NCI-H526 treated with DMSO at 0.1 percent for 48 hours (cell line): ENCODE measurements around the gene PTTG1IP.
"Not testable (repeated sequence)": the region's sequence is repeated elsewhere in the genome, so short reads cannot be mapped to it uniquely, and the experiment has no call there.

Experiments used
- DNase-seq: peaks from one replicate; lab custom pipeline; 2025; lab: John Stamatoyannopoulos, UW

The PTTG1IP gene

GRCh38 chr21:44842721-44843445 lies 30.6 kb downstream of the PTTG1IP start:
- DNase-seq: no peak

- no peak for DNase-seq
These were observed 31.4 kb downstream of the PTTG1IP start for GRCh38 chr21:44842087-44842486.

GRCh38 chr21:44840771-44841170 lies 32.7 kb downstream of the PTTG1IP start:
- no peak for DNase-seq

- DNase-seq: no peak
These were observed 34.5 kb downstream of the PTTG1IP start for GRCh38 chr21:44838951-44839350.

GRCh38 chr21:44838039-44838895 lies 35.2 kb downstream of the PTTG1IP start:
- no peak for DNase-seq

- no peak for DNase-seq
These were observed 36.0 kb downstream of the PTTG1IP start for GRCh38 chr21:44837537-44837936.

GRCh38 chr21:44836666-44837471 lies 36.6 kb downstream of the PTTG1IP start:
- DNase-seq: peak; percentile 9

- no peak for DNase-seq
These were observed 37.2 kb downstream of the PTTG1IP start for GRCh38 chr21:44836349-44836665.

DNA sequence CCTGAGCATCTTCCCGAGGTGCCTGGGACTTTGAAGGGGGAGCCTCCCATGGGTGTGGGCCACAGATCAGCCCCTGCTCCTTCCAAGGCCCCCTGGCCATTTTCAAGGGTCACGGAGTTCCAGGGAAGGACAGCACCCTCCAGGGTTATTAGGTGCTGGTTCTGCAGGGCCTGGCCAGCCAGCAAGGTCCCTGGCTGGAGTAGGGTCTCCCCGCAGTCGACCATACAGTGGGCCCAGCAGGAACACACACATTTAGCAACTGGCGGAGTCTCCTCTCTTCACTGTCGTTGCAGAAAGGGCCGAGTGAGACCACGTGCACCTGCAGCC lies 37.9 kb downstream of the PTTG1IP start:
- DNase-seq: no peak

GRCh38 chr21:44834951-44835646 lies 38.4 kb downstream of the PTTG1IP start:
- no peak for DNase-seq

DNA sequence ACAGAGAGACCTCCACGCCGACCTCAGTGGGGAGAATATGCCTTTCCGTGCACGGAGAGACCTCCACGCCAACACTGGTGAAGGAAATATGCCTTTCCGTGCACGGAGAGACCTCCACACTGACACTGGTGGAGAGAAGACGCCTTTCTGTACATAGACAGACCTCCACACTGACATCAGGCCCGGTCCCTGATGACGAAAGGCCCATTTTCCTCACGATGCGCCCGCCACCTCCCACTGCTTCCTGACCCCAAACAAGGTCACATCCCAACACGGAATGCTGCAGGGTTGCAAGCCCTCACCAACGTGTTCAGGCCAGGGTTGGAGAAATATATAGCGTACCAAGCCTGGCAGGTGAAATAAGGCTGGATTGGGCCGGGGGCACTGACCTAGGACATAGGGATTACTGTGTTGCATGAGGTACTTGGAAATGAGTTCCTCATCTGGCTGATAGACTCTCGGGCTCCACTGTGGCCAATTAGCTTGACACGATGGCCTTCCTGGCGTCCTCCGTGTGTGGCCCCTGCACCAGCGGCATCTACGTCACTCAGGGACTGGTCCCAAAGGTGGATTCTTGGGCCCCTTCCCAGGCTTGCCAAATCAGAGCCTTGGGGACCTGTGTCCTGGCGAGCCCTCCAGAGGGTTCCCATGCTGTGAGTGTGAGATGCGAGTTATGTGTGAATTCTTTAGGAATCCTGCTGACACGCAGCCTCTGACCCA lies 39.1 kb downstream of the PTTG1IP start:
- no peak for DNase-seq

DNA sequence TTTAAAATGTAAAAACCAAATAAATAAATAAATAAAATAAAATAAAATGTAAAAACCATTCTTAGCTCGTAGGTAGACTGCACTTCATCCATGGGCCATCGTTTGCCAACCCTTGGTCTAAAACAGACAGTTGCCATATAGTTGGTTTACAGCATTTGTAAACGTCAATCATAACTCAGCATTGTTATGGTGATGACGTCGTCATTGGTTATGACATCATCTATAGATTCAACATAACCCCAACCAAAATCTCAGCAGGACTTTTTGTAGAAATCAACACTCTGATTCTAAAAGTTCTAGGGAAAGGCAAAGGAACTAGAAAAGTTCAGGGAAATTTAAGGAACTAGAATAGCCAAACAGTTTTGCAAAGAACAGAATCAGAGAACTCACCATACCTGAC lies 39.8 kb downstream of the PTTG1IP start:
- no peak for DNase-seq

DNA sequence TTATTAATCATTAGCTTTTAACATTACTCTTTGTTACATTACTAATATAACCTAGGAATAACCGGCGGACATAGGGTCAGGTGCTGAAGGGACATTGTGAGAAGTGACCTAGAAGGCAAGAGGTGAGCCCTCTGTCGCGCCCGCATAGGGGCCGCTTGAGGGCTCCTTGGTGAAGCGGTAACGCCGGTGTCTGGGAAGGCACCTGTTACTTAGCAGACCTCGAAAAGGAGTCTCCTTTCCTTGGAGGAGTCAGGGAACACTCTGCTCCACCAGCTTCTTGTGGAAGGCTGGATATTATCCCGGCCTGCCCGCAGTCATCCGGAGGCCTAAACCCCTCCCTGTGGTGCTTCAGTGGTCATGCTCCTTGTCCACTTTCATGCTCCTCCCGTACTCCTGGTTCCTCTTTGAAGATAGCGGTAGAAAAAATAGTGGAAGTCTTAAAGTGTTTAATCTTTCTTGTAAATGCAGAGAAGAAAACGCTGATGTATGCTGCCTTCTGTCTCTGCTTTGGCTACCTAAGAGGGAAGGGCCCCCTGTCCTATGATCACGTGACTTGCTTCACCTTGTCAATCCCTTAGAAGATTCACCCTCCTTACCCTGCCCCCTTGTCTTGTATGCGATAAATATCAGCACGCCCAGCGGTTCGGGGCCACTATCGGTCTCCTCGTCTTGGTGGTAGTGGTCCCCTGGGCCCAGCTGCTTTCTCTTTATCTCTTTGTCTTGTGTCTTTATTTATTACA lies 40.8 kb downstream of the PTTG1IP start:
- DNase-seq: not testable (repeated sequence)

GRCh38 chr21:44831227-44831860 lies 42.1 kb downstream of the PTTG1IP start:
- no peak for DNase-seq

DNA sequence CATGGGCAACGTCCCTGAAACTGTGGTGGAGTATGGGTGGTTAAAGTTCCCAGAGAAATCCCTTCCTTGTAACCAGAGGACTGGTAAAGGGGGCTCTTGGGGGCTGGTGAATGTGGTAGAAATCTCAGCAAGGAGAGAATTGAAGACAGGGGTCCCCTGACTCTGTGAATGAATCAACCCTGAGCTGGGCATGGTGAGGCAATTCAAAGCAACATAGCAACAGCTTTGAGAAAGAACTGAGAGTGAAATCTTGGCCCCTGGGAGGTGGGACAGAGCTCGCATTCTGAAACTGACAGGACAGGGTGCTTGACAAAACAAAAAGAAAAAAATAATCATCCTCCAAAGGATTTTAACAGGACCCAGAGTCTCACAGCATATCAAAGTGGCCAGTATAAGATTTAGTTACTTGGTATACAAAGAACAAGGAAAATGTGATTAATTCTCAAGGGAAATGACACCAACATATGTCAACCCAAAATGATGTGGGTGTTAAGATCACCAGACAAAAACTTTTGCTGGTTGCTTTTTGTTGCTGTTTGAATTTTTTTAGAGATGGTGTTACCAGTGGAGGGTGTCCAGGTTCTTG lies 43.9 kb downstream of the PTTG1IP start:
- DNase-seq: no peak

DNA sequence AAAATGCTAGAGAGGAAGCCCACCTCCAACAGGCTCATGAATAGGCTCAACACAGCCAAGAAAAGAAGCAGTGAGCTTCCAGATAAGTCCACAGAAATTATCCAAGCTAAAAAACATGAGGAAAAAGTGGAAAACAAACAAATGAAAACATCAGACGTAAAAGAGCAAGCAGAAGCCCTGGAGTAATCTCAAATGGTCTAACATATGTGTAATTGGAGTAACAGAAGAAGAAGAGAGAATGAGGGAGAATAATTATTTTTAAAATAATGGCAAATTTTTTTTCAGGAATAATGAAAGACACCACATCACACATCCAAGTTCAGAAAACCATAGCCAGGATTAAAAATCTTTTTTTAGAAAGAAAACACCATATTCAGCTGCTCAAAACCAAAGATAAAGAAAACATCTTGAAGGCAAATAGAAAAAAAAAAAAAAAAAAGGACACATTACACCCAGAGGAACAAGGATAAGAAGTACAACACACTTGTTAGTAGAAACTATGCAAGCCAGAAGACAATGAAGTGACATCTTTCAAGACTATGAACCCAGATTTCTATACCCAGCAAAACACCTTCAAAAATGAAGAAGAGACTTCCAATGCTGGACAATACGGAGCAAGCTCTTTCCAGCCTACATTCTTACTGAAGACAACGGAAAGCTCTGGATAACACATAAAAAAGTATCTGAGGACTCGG lies 45.0 kb downstream of the PTTG1IP start:
- DNase-seq: no peak

- DNase-seq: no peak
These were observed 50.3 kb downstream of the PTTG1IP start for GRCh38 chr21:44823179-44823660.

DNA sequence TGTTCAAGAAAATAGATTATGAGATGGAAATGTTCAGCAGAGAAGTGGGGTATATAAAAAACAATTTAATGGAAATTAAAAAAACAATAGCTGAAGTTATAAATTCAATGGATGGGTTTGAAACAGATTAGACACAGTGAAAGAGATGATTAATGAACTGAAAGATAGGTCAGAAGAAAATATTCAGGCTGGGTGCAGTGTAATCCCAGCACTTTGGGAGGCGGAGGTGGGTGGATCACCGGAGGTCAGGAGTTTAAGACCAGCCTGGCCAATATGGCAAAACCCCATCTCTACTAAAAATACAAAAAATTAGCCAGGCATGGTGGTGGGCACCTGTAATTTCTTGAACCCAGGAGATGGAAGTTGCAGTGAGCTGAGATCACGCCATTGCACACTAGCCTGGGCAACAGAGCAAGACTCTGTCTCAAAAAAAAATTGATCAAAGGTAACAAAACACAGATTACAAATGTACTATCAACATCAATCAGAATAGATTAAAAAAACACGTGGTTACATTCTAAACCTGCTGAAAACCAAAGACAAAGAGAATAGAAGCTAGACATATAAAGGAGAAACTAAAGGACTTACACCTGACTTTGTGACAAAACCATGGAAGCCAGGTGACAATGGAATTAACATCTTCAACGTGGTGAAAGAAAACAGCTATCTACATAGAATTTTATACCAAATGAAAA lies 50.9 kb downstream of the PTTG1IP start:
- DNase-seq: no peak

DNA sequence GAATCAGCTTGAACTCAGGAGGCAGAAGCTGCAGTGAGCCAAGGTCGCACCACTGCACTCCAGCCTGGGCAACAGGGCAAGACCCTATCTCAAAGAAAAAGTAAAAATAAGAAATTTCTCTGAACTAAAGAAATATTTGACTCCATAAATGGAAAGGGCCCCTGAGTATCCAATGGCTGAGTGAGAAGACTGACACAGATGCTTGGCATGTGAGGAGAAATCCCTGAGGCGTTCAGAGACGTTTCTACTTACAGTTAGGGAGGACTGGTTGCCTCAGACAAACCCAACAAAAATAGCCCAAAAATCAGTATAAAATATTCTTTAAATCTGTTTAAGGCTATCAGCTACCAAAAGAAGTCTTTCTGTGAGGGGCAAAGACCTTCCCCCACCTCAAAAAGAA lies 52.6 kb downstream of the PTTG1IP start:
- DNase-seq: no peak
